ENCODE results near the gene SCGB3A1. TPM values are rescaled to one million over a fixed set of nuclear protein-coding genes. Genes with fewer than 3 reads are reported as not detected.

Gene SCGB3A1
- total and polyA plus RNA-seq, 2 of the 4 experiments (the other 2 are of a cell fraction) = not detected

DNA sequence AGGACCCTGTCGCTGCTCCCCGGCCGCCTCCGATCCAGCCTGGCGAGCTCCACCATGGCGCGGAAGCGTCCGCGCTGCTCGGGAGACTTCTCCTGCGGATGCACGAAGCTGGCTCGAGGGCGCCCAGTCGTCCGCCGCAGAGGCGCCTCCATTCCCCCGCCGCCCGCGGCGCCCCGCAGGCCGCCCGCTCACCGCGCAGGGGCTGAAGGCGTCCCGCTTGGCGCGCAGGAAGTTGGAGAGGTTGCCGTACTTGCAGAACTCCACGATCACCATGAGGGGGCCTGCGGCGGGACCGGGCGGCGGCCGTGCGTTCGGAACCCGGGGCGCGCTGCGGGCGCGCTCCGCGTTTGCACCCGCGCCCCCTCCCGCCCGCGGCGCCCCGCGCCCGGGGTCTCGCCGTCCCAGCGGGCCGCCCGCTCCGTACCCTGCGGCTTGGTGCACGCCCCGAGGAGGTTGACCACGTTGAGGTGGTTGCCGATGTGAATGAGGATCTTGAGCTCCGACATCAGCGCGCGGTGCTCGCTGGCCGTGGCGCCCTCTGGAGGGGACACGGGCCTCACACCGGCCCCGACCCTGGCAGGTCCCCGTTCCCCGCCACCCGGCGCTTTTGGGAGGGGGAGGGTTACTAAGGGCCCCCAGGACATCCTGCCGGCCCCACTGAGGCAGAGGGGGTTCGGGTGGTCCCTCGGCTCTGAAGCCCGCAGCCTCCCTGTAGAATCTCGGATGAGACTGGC is 27.7 kb upstream of the SCGB3A1 start:
- no peak overlapping the region for H3K14ac ChIP-seq (replicated peaks; ENCODE audit: low read depth, low read length)
- H2BK120ac ChIP-seq (ENCODE audit: low read depth, low read length) = no peak overlapping the region
- peak overlapping the region; percentile 77 for H3K4me2 ChIP-seq (ENCODE audit: low read depth, low read length)
- H3K9me1 ChIP-seq (ENCODE audit: insufficient read depth, low read length) = no peaks in the 10 kb centered on the region
- DNase-seq (peak; percentile 47), ATAC-seq (ENCODE audit: low read depth) (peak; percentile 89)
- TF ChIP-seq RFX5 (IDR thresholded peaks at IDR 0.05; ENCODE audit: low read depth, low read length) (no peak), CTCF (conservative IDR thresholded peaks at IDR 0.05; ENCODE audit: low read depth, low read length) (peak; percentile 24; the same call in 1 of the 2 replicates)
- TF ChIP-seq, protein P1, sequence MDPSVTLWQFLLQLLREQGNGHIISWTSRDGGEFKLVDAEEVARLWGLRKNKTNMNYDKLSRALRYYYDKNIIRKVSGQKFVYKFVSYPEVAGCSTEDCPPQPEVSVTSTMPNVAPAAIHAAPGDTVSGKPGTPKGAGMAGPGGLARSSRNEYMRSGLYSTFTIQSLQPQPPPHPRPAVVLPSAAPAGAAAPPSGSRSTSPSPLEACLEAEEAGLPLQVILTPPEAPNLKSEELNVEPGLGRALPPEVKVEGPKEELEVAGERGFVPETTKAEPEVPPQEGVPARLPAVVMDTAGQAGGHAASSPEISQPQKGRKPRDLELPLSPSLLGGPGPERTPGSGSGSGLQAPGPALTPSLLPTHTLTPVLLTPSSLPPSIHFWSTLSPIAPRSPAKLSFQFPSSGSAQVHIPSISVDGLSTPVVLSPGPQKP (IDR thresholded peaks at IDR 0.05; ENCODE audit: borderline replicate concordance, low read depth, low read length) = no peak
- no peak overlapping the region for H3K9ac ChIP-seq (ENCODE audit: low read depth, low read length)
- no peak overlapping the region for H3K27ac ChIP-seq (ENCODE audit: insufficient read depth, low read length)
- no peak overlapping the region for H4K91ac ChIP-seq (ENCODE audit: insufficient read depth, low read depth, low read length)
- no peak overlapping the region for H2AK9ac ChIP-seq (replicated peaks; ENCODE audit: low read depth, low read length, poor library complexity)
- H2BK15ac ChIP-seq (ENCODE audit: low read depth, low read length) = no peak overlapping the region
- H3K4me3 ChIP-seq (ENCODE audit: insufficient read depth, low read depth, low read length) = peak overlapping the region; percentile 28
- ChIA-PET POLR2A (ENCODE audit: unreplicated experiment) (no interaction called here), CTCF (interaction anchor here (0.7 to 1.4 kb wide), 5 partner anchors 13 to 329 kb away, joined by 3 to 8 read pairs (median 4); no protein-coding TSS in a partner anchor)
- H3K18ac ChIP-seq (ENCODE audit: low read depth, low read length) = no peak overlapping the region
- H3K79me1 ChIP-seq (ENCODE audit: low read depth in 1 of 2, low read length in 2 of 2) = no peaks in the 10 kb centered on the region
- in situ Hi-C loops (cut with MboI; ENCODE audit: low sequenced_read_pairs) (no loop called here), dilution Hi-C loops (cut with HindIII; ENCODE audit: low sequenced_read_pairs, unreplicated experiment) (no loop called here), intact Hi-C loops (cut with micrococcal nuclease) (no loop called here)
- WGBS, 2 experiments (ENCODE audit: extremely low coverage in 2 of 2, insufficient read length in 1 of 2) = 0% methylated on average over 4 of the region's 90 CpGs; no CpG with 5 or more reads in 1 of the 2 experiments
- no peak overlapping the region for H4K5ac ChIP-seq (ENCODE audit: low read depth, low read length)
- H4K20me1 ChIP-seq (ENCODE audit: insufficient read depth, low read length) = no peaks in the 10 kb centered on the region
- no peak overlapping the region for H2AK5ac ChIP-seq (ENCODE audit: low read depth, low read length)
- no peak overlapping the region for H3K56ac ChIP-seq (ENCODE audit: extremely low read depth, insufficient read depth, low read length)
- no peak overlapping the region for H2BK20ac ChIP-seq (ENCODE audit: low read depth, low read length)
- BruUV-seq (replicated peaks) = no TSS peak
- no peaks in the 10 kb centered on the region for H3K9me3 ChIP-seq (ENCODE audit: control insufficient read depth, insufficient read depth, low read length)
- no peak overlapping the region for H3K23ac ChIP-seq (ENCODE audit: low read depth, low read length)
- peak overlapping the region; percentile 90 for H2AFZ ChIP-seq (replicated peaks; ENCODE audit: low read length, poor library complexity)
- H2BK5ac ChIP-seq (ENCODE audit: low read depth, low read length, poor library complexity, severe bottlenecking) = no peak overlapping the region
- H3K27me3 ChIP-seq (ENCODE audit: control insufficient read depth, insufficient read depth, low read length) = peaks cover 10% of the 10 kb centered on the region; the same call in 1 of the 2 replicates
- H4K8ac ChIP-seq (ENCODE audit: low read depth in 2 of 2, low read length in 2 of 2) = no peak overlapping the region
- no peaks in the 10 kb centered on the region for H3K4me1 ChIP-seq (ENCODE audit: control insufficient read depth, insufficient read depth, low read length)
- H3K4ac ChIP-seq (ENCODE audit: low read depth, low read length) = no peak overlapping the region
- H3K36me3 ChIP-seq (ENCODE audit: control insufficient read depth, insufficient read depth, low read length) = no peaks in the 10 kb centered on the region
